HFFc6 (cell line): ENCODE results near the gene BEX1. TPM values are rescaled to one million over a fixed set of nuclear protein-coding genes. Genes with fewer than 3 reads are reported as not detected.
A peak's percentile ranks its signal among the peaks of the same experiment; 100 is the strongest.

ENCODE experiments used
- DNase-seq: peaks from one replicate; pipeline ENCODE4 v3.0.0-alpha.2; 2018
- H3K27ac Mint-ChIP-seq: 2 replicates; pipeline ENCODE4 v1.8.0; 2020; ENCODE audit warnings: mild to moderate bottlenecking, mixed read lengths
- H3K27me3 Mint-ChIP-seq: 2 replicates; pipeline ENCODE4 v1.8.0; 2021; ENCODE audit warnings: mild to moderate bottlenecking, moderate library complexity, mixed read lengths; ENCODE audit not compliant: insufficient read depth
- H3K36me3 Mint-ChIP-seq: 2 replicates; pipeline ENCODE4 v1.8.0; 2021; ENCODE audit warnings: low read depth, mixed read lengths
- H3K4me1 Mint-ChIP-seq: 2 replicates; pipeline ENCODE4 v1.8.0; 2020; ENCODE audit warnings: low read depth, mixed read lengths
- H3K4me3 Mint-ChIP-seq: 2 replicates; pipeline ENCODE4 v1.8.0; 2020; ENCODE audit warnings: mild to moderate bottlenecking, moderate library complexity, mixed read lengths
- H3K9me3 Mint-ChIP-seq: 2 replicates; pipeline ENCODE4 v1.8.0; 2020; ENCODE audit warnings: mild to moderate bottlenecking, mixed read lengths
- CTCF ChIP-seq: fragments of 200-600 bp; sonication (generic); IDR thresholded peaks from 2 replicates; pipeline ENCODE4 v1.5.0; 2021; ENCODE audit warnings: antibody characterized with exemption, mild to moderate bottlenecking
- total RNA-seq, 6 experiments: library from RNA; stranded (reverse); fragmentation: NEBNext Ultra II Directional; extraction: Animal tissue kit (Norgen Biotek cat#: 25700); gene quantifications; 2 replicates in 1 of 6; 3 replicates in 5 of 6; pipeline ENCODE4 v1.2.3, GENCODE V29; 2021

The BEX1 gene
- total RNA-seq, 6 experiments from 2014 or later: not detected

- no peak for TF ChIP-seq CTCF
- H3K9me3 Mint-ChIP-seq: no peaks in the 10 kb centered on the region
Observed at GRCh38 chrX:103100484-103100883, 36.5 kb upstream of the BEX1 start.

GRCh38 chrX:103099691-103100090 is 35.7 kb upstream of the BEX1 start:
- peaks cover 6% of the 10 kb centered on the region; the same call in 1 of the 2 replicates for H3K4me1 Mint-ChIP-seq
- H3K4me3 Mint-ChIP-seq: no peak overlapping the region
- peak; percentile 3 for DNase-seq
- no peak for TF ChIP-seq CTCF
- no peak overlapping the region for H3K27ac Mint-ChIP-seq
- H3K9me3 Mint-ChIP-seq: no peaks in the 10 kb centered on the region
- H3K36me3 Mint-ChIP-seq: no peaks in the 10 kb centered on the region
- peaks cover 2% of the 10 kb centered on the region; the same call in 1 of the 2 replicates for H3K27me3 Mint-ChIP-seq

More at GRCh38 chrX:103100484-103100883, 36.5 kb upstream of the BEX1 start:
- Mint-ChIP-seq H3K36me3 (no peaks in the 10 kb centered on the region), H3K4me1 (peaks cover 6% of the 10 kb centered on the region; the same call in 1 of the 2 replicates), H3K27me3 (peaks cover 2% of the 10 kb centered on the region; the same call in 1 of the 2 replicates), H3K4me3 (no peak overlapping the region), H3K27ac (no peak overlapping the region)
- DNase-seq: no peak

- no peak overlapping the region for H3K27ac Mint-ChIP-seq
- no peak for TF ChIP-seq CTCF
- DNase-seq: no peak
- H3K4me1 Mint-ChIP-seq: peaks cover 6% of the 10 kb centered on the region; the same call in 1 of the 2 replicates
- H3K4me3 Mint-ChIP-seq: no peak overlapping the region
- H3K36me3 Mint-ChIP-seq: no peaks in the 10 kb centered on the region
- peaks cover 2% of the 10 kb centered on the region; the same call in 1 of the 2 replicates for H3K27me3 Mint-ChIP-seq
- H3K9me3 Mint-ChIP-seq: no peaks in the 10 kb centered on the region
Observed at GRCh38 chrX:103098488-103098887, 34.5 kb upstream of the BEX1 start.

GRCh38 chrX:103092942-103093341 is 29.0 kb upstream of the BEX1 start, which contains the start of gene NXF3:
TSS of gene NXF3 (minus strand) at chrX:103093143. CDS start at chrX:103093023, 120 bp downstream.
- Mint-ChIP-seq H3K36me3 (no peaks in the 10 kb centered on the region), H3K4me3 (no peak within 1 kb of the TSS), H3K27ac (no peak within 1 kb of the TSS; the same call in 1 of the 2 replicates), H3K9me3 (no peaks in the 10 kb centered on the region), H3K27me3 (peaks cover 2% of the 10 kb centered on the region; the same call in 1 of the 2 replicates), H3K4me1 (no peaks in the 10 kb centered on the region; the same call in 1 of the 2 replicates)
- no peak for TF ChIP-seq CTCF
- DNase-seq: no peak

GRCh38 chrX:103081051-103081450 is 17.1 kb upstream of the BEX1 start:
- H3K27ac Mint-ChIP-seq: no peak overlapping the region
- H3K4me3 Mint-ChIP-seq: no peak overlapping the region
- H3K9me3 Mint-ChIP-seq: no peaks in the 10 kb centered on the region
- H3K4me1 Mint-ChIP-seq: no peaks in the 10 kb centered on the region
- peaks cover 2% of the 10 kb centered on the region for H3K27me3 Mint-ChIP-seq
- TF ChIP-seq CTCF: no peak
- DNase-seq: no peak
- no peaks in the 10 kb centered on the region for H3K36me3 Mint-ChIP-seq
